Panc1 (cell line): ENCODE results near the gene ZNF699. TPM values are rescaled to one million over a fixed set of nuclear protein-coding genes. Genes with fewer than 3 reads are reported as not detected.

ENCODE experiments used
- ATAC-seq: fragments of 200-7000 bp; cut with Tn5 transposase; 2 replicates; pipeline ENCODE4 v1.9.1; 2020; ENCODE audit warnings: mild to moderate bottlenecking, moderate library complexity
- BruUV-seq: library from RNA; stranded (reverse); fragments of 400-500 nt; replicated peaks from 2 replicates; lab custom pipeline; 2021; lab: Mats Ljungman, UMichigan
- CTCF ChIA-PET: fragments of 300-600 bp; sonication (Branson Sonifier 250); formaldehyde crosslinking; loops from one replicate; lab custom pipeline; 2022; ENCODE audit warnings: antibody characterized with exemption; lab: Charles Lee
- POLR2A ChIA-PET: fragments of 300-600 bp; sonication (Branson Sonifier 250); formaldehyde crosslinking; loops from one replicate; lab custom pipeline; 2022; ENCODE audit warnings: antibody characterized with exemption; lab: Charles Lee
- DNase-seq: peaks from one replicate; pipeline ENCODE4 v3.0.0-alpha.2; 2010; ENCODE audit warnings: low read depth, low spot score
- H3K27ac ChIP-seq: 2 replicates; pipeline ENCODE4 v1.5.1; 2011; ENCODE audit warnings: mild to moderate bottlenecking, low read length, inconsistent platforms
- H3K27me3 ChIP-seq: fragments of 200-500 bp; sonication (Bioruptor generic); 2 replicates; pipeline ENCODE4 v1.6.0; 2014; ENCODE audit warnings: low read length, inconsistent platforms; ENCODE audit not compliant: control insufficient read depth, insufficient read depth
- H3K36me3 ChIP-seq: fragments of 200-500 bp; sonication (Bioruptor generic); 2 replicates; pipeline ENCODE4 v1.5.1; 2014; ENCODE audit warnings: inconsistent platforms, mild to moderate bottlenecking, low read length, moderate library complexity; ENCODE audit not compliant: control insufficient read depth, insufficient read depth
- H3K4me1 ChIP-seq: 2 replicates; pipeline ENCODE4 v1.5.1; 2011; ENCODE audit warnings: inconsistent platforms, mild to moderate bottlenecking, low read length, moderate library complexity; ENCODE audit not compliant: control insufficient read depth, insufficient read depth
- H3K4me3 ChIP-seq, 2 experiments: 2 replicates each; pipeline ENCODE4 v1.5.1; 2011 to 2012; ENCODE audit warnings: low read depth in 2 of 2, low read length in 2 of 2, mild to moderate bottlenecking in 2 of 2, inconsistent platforms in 1 of 2, moderate library complexity in 1 of 2
- H3K9me3 ChIP-seq: fragments of 200-500 bp; sonication (Bioruptor generic); 2 replicates; pipeline ENCODE4 v1.5.1; 2014; ENCODE audit warnings: low read depth, mild to moderate bottlenecking, inconsistent platforms, low read length, moderate library complexity; ENCODE audit not compliant: control insufficient read depth, insufficient read depth
- POLR2AphosphoS5 ChIP-seq: IDR thresholded peaks from 2 replicates; pipeline ENCODE4 v1.6.1; 2012; ENCODE audit warnings: mild to moderate bottlenecking, low read depth, low read length, moderate library complexity
- REST ChIP-seq, 2 experiments: IDR thresholded peaks; 2 replicates each; pipeline ENCODE4 v1.6.1; 2011 to 2012; ENCODE audit warnings: low read depth in 2 of 2, control low read depth in 1 of 2, low read length in 1 of 2, mild to moderate bottlenecking in 1 of 2, moderate library complexity in 1 of 2; ENCODE audit not compliant: insufficient read depth in 1 of 2
- SIN3A ChIP-seq: IDR thresholded peaks from 2 replicates; pipeline ENCODE4 v1.6.1; 2012; ENCODE audit warnings: low read depth, mild to moderate bottlenecking, low read length, moderate library complexity, borderline replicate concordance; ENCODE audit not compliant: insufficient read depth
- TCF7L2 ChIP-seq: IDR thresholded peaks from 2 replicates; pipeline ENCODE4 v1.6.1; 2011; ENCODE audit warnings: mild to moderate bottlenecking, low read depth, low read length, inconsistent platforms
- in situ Hi-C: cut with HindIII; loops from 2 replicates; pipeline ENCODE4 v1.10.0; 2016; ENCODE audit warnings: low sequenced_read_pairs, low pct_unique_long_range_greater_than_20kb
- intact Hi-C: fragments of 100-400 bp; cut with micrococcal nuclease; formaldehyde crosslinking; loops from one replicate; pipeline ENCODE4 v1.10.0; 2022; ENCODE audit not compliant: unreplicated experiment
- total RNA-seq: library from RNA; stranded (reverse); gene quantifications from one replicate; pipeline ENCODE4 v1.2.1, GENCODE V29; 2021; ENCODE audit not compliant: unreplicated experiment
- TF ChIP-seq, protein P1 (sequence below): fragments of 450-650 bp; IDR thresholded peaks from 2 replicates; pipeline ENCODE4 v1.5.1; 2017; ENCODE audit warnings: mild to moderate bottlenecking

ZNF699 gene
- total RNA-seq, 1 experiment from 2014 or later, result 7.3 TPM

DNA sequence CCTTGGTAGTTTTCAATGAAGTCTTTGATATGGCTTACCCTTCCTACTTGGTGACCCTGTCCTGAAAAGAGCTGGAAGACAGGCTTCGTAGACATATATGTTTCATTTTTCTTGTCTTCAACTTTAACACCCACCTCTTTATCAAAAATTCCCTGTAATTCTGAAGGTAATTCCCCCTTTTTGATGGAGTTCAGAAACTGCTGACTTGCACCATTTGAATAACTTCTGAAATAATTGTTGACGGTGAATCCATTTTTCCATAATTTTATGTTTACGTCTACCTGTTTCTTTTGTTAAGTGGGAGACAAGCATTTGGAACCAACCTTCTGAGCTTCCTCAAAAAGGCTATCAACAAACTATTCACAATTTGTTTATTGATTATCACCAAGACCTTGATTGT is 38.6 kb upstream of the ZNF699 start:
- Histone ChIP-seq H3K27me3 (no peaks in the 10 kb centered on the region), H3K36me3 (no peaks in the 10 kb centered on the region), H3K4me1 (no peaks in the 10 kb centered on the region), H3K9me3 (peaks cover 43% of the 10 kb centered on the region), H3K27ac (no peak overlapping the region), H3K4me3 (no peak overlapping the region)
- in situ Hi-C loops (no loop called here), intact Hi-C loops (no loop called here)
- BruUV-seq, result no TSS peak
- POLR2A ChIA-PET, result no interaction called here
- ATAC-seq (no peak), DNase-seq (no peak)
- TF ChIP-seq SIN3A (no peak), REST (IDR thresholded peaks at IDR 0.05; ENCODE audit: insufficient read depth in 1 of 2, low read depth in 2 of 2, low read length in 1 of 2) (no peak), POLR2AphosphoS5 (no peak), TCF7L2 (no peak)
- TF ChIP-seq, protein P1, sequence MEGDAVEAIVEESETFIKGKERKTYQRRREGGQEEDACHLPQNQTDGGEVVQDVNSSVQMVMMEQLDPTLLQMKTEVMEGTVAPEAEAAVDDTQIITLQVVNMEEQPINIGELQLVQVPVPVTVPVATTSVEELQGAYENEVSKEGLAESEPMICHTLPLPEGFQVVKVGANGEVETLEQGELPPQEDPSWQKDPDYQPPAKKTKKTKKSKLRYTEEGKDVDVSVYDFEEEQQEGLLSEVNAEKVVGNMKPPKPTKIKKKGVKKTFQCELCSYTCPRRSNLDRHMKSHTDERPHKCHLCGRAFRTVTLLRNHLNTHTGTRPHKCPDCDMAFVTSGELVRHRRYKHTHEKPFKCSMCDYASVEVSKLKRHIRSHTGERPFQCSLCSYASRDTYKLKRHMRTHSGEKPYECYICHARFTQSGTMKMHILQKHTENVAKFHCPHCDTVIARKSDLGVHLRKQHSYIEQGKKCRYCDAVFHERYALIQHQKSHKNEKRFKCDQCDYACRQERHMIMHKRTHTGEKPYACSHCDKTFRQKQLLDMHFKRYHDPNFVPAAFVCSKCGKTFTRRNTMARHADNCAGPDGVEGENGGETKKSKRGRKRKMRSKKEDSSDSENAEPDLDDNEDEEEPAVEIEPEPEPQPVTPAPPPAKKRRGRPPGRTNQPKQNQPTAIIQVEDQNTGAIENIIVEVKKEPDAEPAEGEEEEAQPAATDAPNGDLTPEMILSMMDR, result no peak
- CTCF ChIA-PET, result no interaction called here

- intact Hi-C loops, result no loop called here
- Histone ChIP-seq H3K4me3 (no peak overlapping the region), H3K36me3 (no peaks in the 10 kb centered on the region; the same call in 1 of the 2 replicates), H3K4me1 (no peaks in the 10 kb centered on the region), H3K9me3 (peaks cover 66% of the 10 kb centered on the region), H3K27me3 (no peaks in the 10 kb centered on the region), H3K27ac (no peak overlapping the region)
- BruUV-seq, result no TSS peak
- POLR2A ChIA-PET, result no interaction called here
- DNase-seq (no peak), ATAC-seq (no peak)
- TF ChIP-seq REST (IDR thresholded peaks at IDR 0.05; ENCODE audit: insufficient read depth in 1 of 2, low read depth in 2 of 2, low read length in 1 of 2), result no peak
- no peak for TF ChIP-seq SIN3A
- no peak for TF ChIP-seq TCF7L2
- no peak for TF ChIP-seq POLR2AphosphoS5
- TF ChIP-seq, protein P1, result no peak
- CTCF ChIA-PET, result no interaction called here
- in situ Hi-C loops, result no loop called here
Measured at GRCh38 chr19:9345005-9345404, 35.4 kb upstream of the ZNF699 start.
